Lower leg skin (tissue), 4 donors: ENCODE measurements around the gene NEGR1. TPM values are rescaled to one million over a fixed set of nuclear protein-coding genes. Genes with fewer than 3 reads are reported as not detected.

Experiments
- DNase-seq, 2 donors: peaks; one replicate each; pipeline ENCODE4 v3.0.0-alpha.2; 2019; ENCODE audit warnings: low spot score in 2 of 2
- H3K4me3 ChIP-seq: fragments of 200-600 bp; sonication (generic); 2 replicates; pipeline ENCODE4 v1.5.1; 2017; ENCODE audit warnings: mild to moderate bottlenecking, low read depth; ENCODE audit not compliant: poor library complexity, severe bottlenecking
- CTCF ChIP-seq, 3 donors: fragments of 450-650 bp; IDR thresholded peaks; one replicate each; pipeline ENCODE4 v1.5.1; 2016; ENCODE audit warnings: antibody characterized with exemption in 3 of 3, mild to moderate bottlenecking in 3 of 3, moderate library complexity in 2 of 3
- POLR2A ChIP-seq, 2 donors: fragments of 450-650 bp; IDR thresholded peaks; one replicate each; pipeline ENCODE4 v1.6.1; 2016 to 2017; ENCODE audit warnings: antibody characterized with exemption in 2 of 2, mild to moderate bottlenecking in 1 of 2, moderate library complexity in 1 of 2
- WGBS, 2 donors: methylation state at CpG; one replicate each; pipeline ENCODE4 v1.1.5; 2018; 5-methylcytosine and 5-hydroxymethylcytosine counted together
- intact Hi-C: fragments of 100-400 bp; cut with DNase I; formaldehyde crosslinking; loops from one replicate; pipeline ENCODE4 v1.15.0; 2023; ENCODE audit warnings: low total_unique reads
- total RNA-seq, 4 donors: library from RNA; depleted of rRNA; stranded (reverse); fragments of >200 nt; gene quantifications; one replicate each; pipeline ENCODE4 v1.1.0, GENCODE V29; 2016

NEGR1 gene
- total RNA-seq, 4 donors from 2014 or later, result 4.1 to 13.6 (median 6.0) TPM

GRCh38 chr1:71572038-71572437, 710.3 kb downstream of the NEGR1 start:
- DNase-seq, result no peak
- 63 to 64% methylated on average over 3 of the region's 3 CpGs for WGBS, 2 donors
- intact Hi-C loops, result no loop called here

GRCh38 chr1:71566413-71566812, 715.9 kb downstream of the NEGR1 start:
- H3K4me3 ChIP-seq, result no peak overlapping the region
- intact Hi-C loops, result no loop called here
- 86 to 88% methylated on average over 1 of the region's 1 CpG for WGBS, 2 donors
- no peak for TF ChIP-seq CTCF (IDR thresholded peaks at IDR 0.05)
- TF ChIP-seq POLR2A (IDR thresholded peaks at IDR 0.05), result no peak
- DNase-seq, result no peak

More at GRCh38 chr1:71572038-71572437, 710.3 kb downstream of the NEGR1 start:
- no peak for TF ChIP-seq POLR2A (IDR thresholded peaks at IDR 0.05)
- no peak for TF ChIP-seq CTCF (IDR thresholded peaks at IDR 0.05)
- no peak overlapping the region for H3K4me3 ChIP-seq

- 47 to 88% methylated on average over 3 of the region's 3 CpGs for WGBS, 2 donors
- no peak overlapping the region for H3K4me3 ChIP-seq
- intact Hi-C loops, result no loop called here
- no peak for DNase-seq
- TF ChIP-seq POLR2A (IDR thresholded peaks at IDR 0.05) (no peak), CTCF (IDR thresholded peaks at IDR 0.05) (no peak)
Observed at GRCh38 chr1:71565831-71566230, 716.5 kb downstream of the NEGR1 start.

GRCh38 chr1:71565262-71565661, 717.1 kb downstream of the NEGR1 start:
- TF ChIP-seq POLR2A (IDR thresholded peaks at IDR 0.05), result no peak
- no peak for TF ChIP-seq CTCF (IDR thresholded peaks at IDR 0.05)

GRCh38 chr1:71562298-71562697, 720.0 kb downstream of the NEGR1 start:
- intact Hi-C loops, result no loop called here
- no peak for TF ChIP-seq POLR2A (IDR thresholded peaks at IDR 0.05)
- H3K4me3 ChIP-seq, result no peak overlapping the region
- WGBS, 2 donors, result 2 to 65% methylated on average over 1 of the region's 1 CpG
- DNase-seq, result no peak

More at GRCh38 chr1:71565262-71565661, 717.1 kb downstream of the NEGR1 start:
- DNase-seq, result no peak
- no peak overlapping the region for H3K4me3 ChIP-seq
- intact Hi-C loops, result no loop called here

GRCh38 chr1:71561729-71562128, 720.6 kb downstream of the NEGR1 start:
- 14 to 20% methylated on average over 2 of the region's 2 CpGs for WGBS, 2 donors
- intact Hi-C loops, result no loop called here
- no peak for DNase-seq
- no peak for TF ChIP-seq CTCF (IDR thresholded peaks at IDR 0.05)
- TF ChIP-seq POLR2A (IDR thresholded peaks at IDR 0.05), result no peak
- H3K4me3 ChIP-seq, result no peak overlapping the region
